LNCAP (cell line): ENCODE results near the gene MAEL.

Experiments used
- CTCF ChIP-seq: fragments of 450-650 bp; IDR thresholded peaks from 2 replicates; pipeline ENCODE4 v1.5.1; 2017; ENCODE audit warnings: mild to moderate bottlenecking

MAEL gene

GRCh38 chr1:166952002-166952746, 36.9 kb upstream of the MAEL start:
- TF ChIP-seq CTCF = no peak

- no peak for TF ChIP-seq CTCF
Observed at GRCh38 chr1:166953491-166953890, 35.6 kb upstream of the MAEL start.

DNA sequence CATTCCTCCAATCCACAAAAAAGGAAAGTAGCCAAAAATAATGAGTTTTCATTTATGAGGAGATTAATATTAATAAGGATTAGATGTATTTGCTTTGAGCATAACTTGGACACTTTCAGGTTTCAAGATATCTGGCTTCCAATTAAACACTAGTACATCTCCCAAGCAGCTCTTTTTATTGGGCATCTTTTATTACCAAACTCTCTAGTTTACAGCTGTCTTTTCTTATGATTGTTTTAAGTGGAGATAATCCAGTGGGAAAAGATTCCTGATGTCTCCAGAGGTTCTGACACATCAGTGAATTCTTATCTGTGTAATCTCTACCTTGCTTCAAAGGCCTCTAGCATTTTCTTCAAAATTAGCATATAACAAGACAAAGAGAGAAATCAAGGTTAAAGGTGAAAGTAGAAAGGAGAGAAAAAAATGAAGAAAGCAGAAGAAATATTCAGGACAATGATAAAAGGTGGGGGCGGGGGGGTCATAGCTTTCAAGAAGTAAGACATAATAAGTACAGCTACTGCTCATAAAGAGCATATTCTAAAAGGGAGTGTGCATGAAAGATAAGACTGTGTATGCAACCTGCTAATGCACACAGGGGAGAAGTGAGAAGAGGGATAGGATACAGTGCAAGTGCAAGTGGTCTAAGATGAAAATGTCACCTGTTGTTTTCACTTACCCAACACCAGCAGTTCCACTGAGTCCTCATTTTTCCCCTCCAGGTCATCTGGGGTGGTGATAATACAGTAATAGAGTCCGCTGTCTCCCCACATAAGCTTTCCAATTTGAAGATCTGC, 32.8 kb upstream of the MAEL start:
- TF ChIP-seq CTCF = no peak

GRCh38 chr1:166956872-166957271, 32.2 kb upstream of the MAEL start:
- TF ChIP-seq CTCF = no peak

GRCh38 chr1:166960858-166961474, 28.1 kb upstream of the MAEL start:
- no peak for TF ChIP-seq CTCF

DNA sequence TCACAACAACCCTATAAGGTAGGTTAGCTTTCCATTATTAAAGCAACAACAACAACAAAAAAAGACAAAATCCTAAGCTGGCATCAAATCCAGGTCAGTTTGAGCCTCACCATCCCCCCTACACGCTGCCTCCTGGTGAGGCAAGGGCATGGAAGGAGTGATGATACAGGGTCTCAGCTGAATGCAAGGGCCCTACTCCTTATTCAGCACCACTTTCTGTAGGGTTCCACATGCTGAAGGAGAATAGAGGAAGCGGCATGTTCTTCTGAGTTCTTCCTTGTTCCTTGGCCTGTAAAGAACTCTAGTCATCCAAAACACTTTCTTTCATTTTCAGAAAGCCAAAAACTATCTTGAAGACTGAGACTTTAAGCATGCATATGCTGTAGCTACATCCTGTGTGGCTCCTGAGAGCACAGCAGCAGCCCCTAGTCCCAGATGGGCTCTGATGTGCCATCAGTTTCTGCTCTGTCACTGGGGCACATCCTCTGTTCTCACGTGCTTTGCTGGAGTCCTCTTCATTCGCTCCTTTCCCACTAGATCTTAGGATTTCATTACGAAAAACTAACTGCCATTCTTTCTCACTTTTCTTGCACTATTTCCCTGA, 19.9 kb upstream of the MAEL start:
- no peak for TF ChIP-seq CTCF

- TF ChIP-seq CTCF = no peak
Observed at GRCh38 chr1:166971252-166971651, 17.8 kb upstream of the MAEL start.
